ENCODE data around the gene TEX54. TPM values are rescaled to one million over a fixed set of nuclear protein-coding genes. Genes with fewer than 3 reads are reported as not detected.

TEX54 gene
- total and polyA plus RNA-seq, 2 of the 4 experiments (the other 2 are of a cell fraction): not detected

GRCh38 chr11:62858201-62858600 is 25.6 kb upstream of the TEX54 start:
- Histone ChIP-seq H3K79me1 (ENCODE audit: low read depth in 1 of 2, low read length in 2 of 2) (peaks cover 17 to 35% of the 10 kb centered on the region in 2 experiments; a peak in 3 of 4 replicates), H3K9me1 (ENCODE audit: insufficient read depth, low read length) (0 out of 2 replicates have a peak, but pooled peaks cover 4% of the 10 kb centered on the region), H2BK5ac (ENCODE audit: low read depth, low read length, poor library complexity, severe bottlenecking) (no peak overlapping the region), H4K5ac (ENCODE audit: low read depth, low read length) (no peak overlapping the region), H4K20me1 (ENCODE audit: insufficient read depth, low read length) (peaks cover 24% of the 10 kb centered on the region), H3K36me3 (ENCODE audit: control insufficient read depth, insufficient read depth, low read length) (peaks cover 14% of the 10 kb centered on the region), H3K27me3 (ENCODE audit: control insufficient read depth, insufficient read depth, low read length) (no peaks in the 10 kb centered on the region), H4K91ac (ENCODE audit: insufficient read depth, low read depth, low read length) (no peak overlapping the region), H3K9me3 (ENCODE audit: control insufficient read depth, insufficient read depth, low read length) (no peaks in the 10 kb centered on the region), H2BK15ac (ENCODE audit: low read depth, low read length) (no peak overlapping the region), H3K4me1 (ENCODE audit: control insufficient read depth, insufficient read depth, low read length) (peaks cover 2% of the 10 kb centered on the region; the same call in 1 of the 2 replicates), H2AFZ (replicated peaks; ENCODE audit: low read length, poor library complexity) (no peak overlapping the region), H3K4me3 (ENCODE audit: insufficient read depth, low read depth, low read length) (no peak overlapping the region), H3K27ac (ENCODE audit: insufficient read depth, low read length) (no peak overlapping the region), H2AK9ac (replicated peaks; ENCODE audit: low read depth, low read length, poor library complexity) (no peak overlapping the region), H3K56ac (ENCODE audit: extremely low read depth, insufficient read depth, low read length) (no peak overlapping the region), H3K4ac (ENCODE audit: low read depth, low read length) (no peak overlapping the region), H3K4me2 (ENCODE audit: low read depth, low read length) (no peak overlapping the region), H4K8ac (ENCODE audit: low read depth in 2 of 2, low read length in 2 of 2) (no peak overlapping the region), H2BK20ac (ENCODE audit: low read depth, low read length) (no peak overlapping the region), H2BK120ac (ENCODE audit: low read depth, low read length) (no peak overlapping the region), H3K23ac (ENCODE audit: low read depth, low read length) (peak overlapping the region; percentile 23; the same call in 1 of the 2 replicates), H3K18ac (ENCODE audit: low read depth, low read length) (no peak overlapping the region), H3K9ac (ENCODE audit: low read depth, low read length) (no peak overlapping the region), H3K14ac (replicated peaks; ENCODE audit: low read depth, low read length) (no peak overlapping the region), H2AK5ac (ENCODE audit: low read depth, low read length) (no peak overlapping the region)
- CTCF ChIA-PET: interaction anchor here (1.2 kb wide), 1 partner anchor 72 kb away, joined by 8 read pairs; no protein-coding TSS in a partner anchor
- DNase-seq (no peak), ATAC-seq (ENCODE audit: low read depth) (no peak)
- dilution Hi-C loops (cut with HindIII; ENCODE audit: low sequenced_read_pairs, unreplicated experiment) (no loop called here), in situ Hi-C loops (cut with MboI; ENCODE audit: low sequenced_read_pairs) (loop anchor here (25.0 kb wide), 1 partner anchor 471 kb away; no protein-coding TSS in a partner anchor), intact Hi-C loops (cut with micrococcal nuclease) (no loop called here)
- 85% methylated on average over 3 of the region's 7 CpGs; no CpG with 5 or more reads in 1 of the 2 experiments for WGBS, 2 experiments (ENCODE audit: extremely low coverage in 2 of 2, insufficient read length in 1 of 2)
- TF ChIP-seq ELK1 (IDR thresholded peaks at IDR 0.05; ENCODE audit: borderline replicate concordance, low read depth, low read length) (no peak), FOS (IDR thresholded peaks at IDR 0.05; ENCODE audit: low read depth, low read length) (no peak), CEBPB (IDR thresholded peaks at IDR 0.05; ENCODE audit: low read depth, low read length) (no peak), RFX5 (IDR thresholded peaks at IDR 0.05; ENCODE audit: low read depth, low read length) (no peak), USF2 (IDR thresholded peaks at IDR 0.05; ENCODE audit: low read depth, low read length) (no peak), CHD1 (IDR thresholded peaks at IDR 0.05; ENCODE audit: low read depth, low read length) (no peak), BHLHE40 (IDR thresholded peaks at IDR 0.05; ENCODE audit: low read depth, low read length) (no peak), POLR2A (IDR thresholded peaks at IDR 0.05; ENCODE audit: low read depth, low read length) (no peak), MAFK (IDR thresholded peaks at IDR 0.05; ENCODE audit: low read depth, low read length) (no peak)
- BruUV-seq (replicated peaks): no TSS peak
- POLR2A ChIA-PET (ENCODE audit: unreplicated experiment): interaction anchor here (0.7 kb wide), 1 partner anchor 193 kb away, joined by 24 read pairs; the partner anchor contains the start of gene C11orf98
